PC-3 (cell line): Measurements from ENCODE around the gene KRT3.

Experiments
- CTCF ChIP-seq: fragments of 300-600 bp; sonication (generic); conservative IDR thresholded peaks from 2 replicates; pipeline ENCODE4 v1.5.1; 2017; ENCODE audit warnings: antibody characterized with exemption, low read depth, mild to moderate bottlenecking, low read length
- EZH2 ChIP-seq: fragments of 300-600 bp; sonication (generic); IDR thresholded peaks from one replicate; pipeline ENCODE4 v1.6.1; 2017; ENCODE audit warnings: antibody characterized with exemption, mild to moderate bottlenecking, low read length; ENCODE audit not compliant: unreplicated experiment
- EZH2phosphoT487 ChIP-seq: fragments of 300-600 bp; sonication (generic); IDR thresholded peaks from 2 replicates; pipeline ENCODE4 v1.6.1; 2018; ENCODE audit warnings: mild to moderate bottlenecking, antibody characterized with exemption, low read length, borderline replicate concordance

- TF ChIP-seq CTCF: no peak
- no peak for TF ChIP-seq EZH2
- TF ChIP-seq EZH2phosphoT487: no peak
Measured at GRCh38 chr12:52795694-52796428, at the start of gene KRT3.
